Measurements from ENCODE around the gene FILIP1L. TPM values are rescaled to one million over a fixed set of nuclear protein-coding genes. Genes with fewer than 3 reads are reported as not detected.
A peak's percentile ranks its signal among the peaks of the same experiment; 100 is the strongest.

The FILIP1L gene
- total RNA-seq, 1 donor from 2014 or later: 1.1 TPM

GRCh38 chr3:99874237-99875002, 239.9 kb downstream of the FILIP1L start:
- no peak for FAIRE-seq
- no peak for DNase-seq (ENCODE audit: low read depth)
- Histone ChIP-seq H3K4me3 (ENCODE audit: low read depth, low read length) (peak overlapping the region; percentile 87), H3K36me3 (ENCODE audit: control insufficient read depth, insufficient read depth, low read length) (peaks cover 1% of the 10 kb centered on the region), H3K27me3 (ENCODE audit: control insufficient read depth, insufficient read depth, low read length) (no peaks in the 10 kb centered on the region)
- no peak for TF ChIP-seq CTCF (IDR thresholded peaks at IDR 0.05; ENCODE audit: insufficient read depth, low read length, severe bottlenecking)

GRCh38 chr3:99873269-99874102, 240.8 kb downstream of the FILIP1L start:
- Histone ChIP-seq H3K27me3 (ENCODE audit: control insufficient read depth, insufficient read depth, low read length) (no peaks in the 10 kb centered on the region), H3K36me3 (ENCODE audit: control insufficient read depth, insufficient read depth, low read length) (peaks cover 1% of the 10 kb centered on the region), H3K4me3 (ENCODE audit: low read depth, low read length) (no peak overlapping the region)
- FAIRE-seq: no peak
- DNase-seq (ENCODE audit: low read depth): no peak
- TF ChIP-seq CTCF (IDR thresholded peaks at IDR 0.05; ENCODE audit: insufficient read depth, low read length, severe bottlenecking): no peak

- FAIRE-seq (no peak), DNase-seq (ENCODE audit: low read depth) (no peak)
- TF ChIP-seq CTCF (IDR thresholded peaks at IDR 0.05; ENCODE audit: insufficient read depth, low read length, severe bottlenecking): no peak
- Histone ChIP-seq H3K4me3 (ENCODE audit: low read depth, low read length) (no peak overlapping the region), H3K36me3 (ENCODE audit: control insufficient read depth, insufficient read depth, low read length) (peaks cover 1% of the 10 kb centered on the region), H3K27me3 (ENCODE audit: control insufficient read depth, insufficient read depth, low read length) (no peaks in the 10 kb centered on the region)
These were observed 241.4 kb downstream of the FILIP1L start for GRCh38 chr3:99872923-99873254.

GRCh38 chr3:99871231-99872045, 242.9 kb downstream of the FILIP1L start:
- Histone ChIP-seq H3K4me3 (ENCODE audit: low read depth, low read length) (no peak overlapping the region), H3K36me3 (ENCODE audit: control insufficient read depth, insufficient read depth, low read length) (peaks cover 1% of the 10 kb centered on the region), H3K27me3 (ENCODE audit: control insufficient read depth, insufficient read depth, low read length) (no peaks in the 10 kb centered on the region)
- DNase-seq (ENCODE audit: low read depth) (no peak), FAIRE-seq (no peak)
- TF ChIP-seq CTCF (IDR thresholded peaks at IDR 0.05; ENCODE audit: insufficient read depth, low read length, severe bottlenecking): no peak

GRCh38 chr3:99870712-99871111, 243.6 kb downstream of the FILIP1L start:
- TF ChIP-seq CTCF (IDR thresholded peaks at IDR 0.05; ENCODE audit: insufficient read depth, low read length, severe bottlenecking): no peak
- H3K27me3 ChIP-seq (ENCODE audit: control insufficient read depth, insufficient read depth, low read length): no peaks in the 10 kb centered on the region
- peaks cover 1% of the 10 kb centered on the region for H3K36me3 ChIP-seq (ENCODE audit: control insufficient read depth, insufficient read depth, low read length)
- H3K4me3 ChIP-seq (ENCODE audit: low read depth, low read length): no peak overlapping the region
- DNase-seq (ENCODE audit: low read depth) (no peak), FAIRE-seq (no peak)
